Measurements from ENCODE around the gene CAMSAP2. TPM values are rescaled to one million over a fixed set of nuclear protein-coding genes. Genes with fewer than 3 reads are reported as not detected.
A peak's percentile ranks its signal among the peaks of the same experiment; 100 is the strongest.

Gene CAMSAP2
- total and polyA plus RNA-seq, 8 donors: 32.2 to 55.0 (median 48.8) TPM

DNA sequence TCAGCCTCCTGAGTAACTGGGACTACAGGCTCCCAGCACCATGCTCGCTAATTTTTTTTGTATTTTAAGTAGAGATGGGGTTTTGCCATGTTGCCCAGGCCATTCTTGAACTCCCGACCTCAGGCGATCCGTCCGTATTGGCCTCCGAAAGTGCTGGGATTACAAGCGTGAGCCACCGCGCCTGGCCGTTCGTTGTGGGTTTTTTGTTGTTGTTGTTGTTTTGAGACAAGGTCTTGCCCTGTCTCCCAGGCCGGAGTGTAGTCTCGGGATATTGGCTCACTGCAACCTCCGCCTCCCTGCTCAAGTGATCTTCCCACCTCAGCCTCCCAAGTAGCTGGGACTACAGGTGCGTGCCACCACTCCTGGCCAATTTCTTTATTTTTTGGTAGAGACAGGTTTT lies 151.3 kb downstream of the CAMSAP2 start:
- Histone ChIP-seq H3K4me3 (no peak overlapping the region), H3K36me3 (no peaks in the 10 kb centered on the region), H3K27ac (no peak overlapping the region), H3K27me3 (peaks cover 0 to 35% of the 10 kb centered on the region in 2 donors), H3K4me1 (peaks cover 11 to 34% of the 10 kb centered on the region in 2 donors), H3K9me3 (no peaks in the 10 kb centered on the region)
- no peak for DNase-seq
- TF ChIP-seq, protein P1, sequence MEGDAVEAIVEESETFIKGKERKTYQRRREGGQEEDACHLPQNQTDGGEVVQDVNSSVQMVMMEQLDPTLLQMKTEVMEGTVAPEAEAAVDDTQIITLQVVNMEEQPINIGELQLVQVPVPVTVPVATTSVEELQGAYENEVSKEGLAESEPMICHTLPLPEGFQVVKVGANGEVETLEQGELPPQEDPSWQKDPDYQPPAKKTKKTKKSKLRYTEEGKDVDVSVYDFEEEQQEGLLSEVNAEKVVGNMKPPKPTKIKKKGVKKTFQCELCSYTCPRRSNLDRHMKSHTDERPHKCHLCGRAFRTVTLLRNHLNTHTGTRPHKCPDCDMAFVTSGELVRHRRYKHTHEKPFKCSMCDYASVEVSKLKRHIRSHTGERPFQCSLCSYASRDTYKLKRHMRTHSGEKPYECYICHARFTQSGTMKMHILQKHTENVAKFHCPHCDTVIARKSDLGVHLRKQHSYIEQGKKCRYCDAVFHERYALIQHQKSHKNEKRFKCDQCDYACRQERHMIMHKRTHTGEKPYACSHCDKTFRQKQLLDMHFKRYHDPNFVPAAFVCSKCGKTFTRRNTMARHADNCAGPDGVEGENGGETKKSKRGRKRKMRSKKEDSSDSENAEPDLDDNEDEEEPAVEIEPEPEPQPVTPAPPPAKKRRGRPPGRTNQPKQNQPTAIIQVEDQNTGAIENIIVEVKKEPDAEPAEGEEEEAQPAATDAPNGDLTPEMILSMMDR (IDR thresholded peaks at IDR 0.05): no peak
- intact Hi-C loops (cut with DNase I): no loop called here
- no peak for ATAC-seq

DNA sequence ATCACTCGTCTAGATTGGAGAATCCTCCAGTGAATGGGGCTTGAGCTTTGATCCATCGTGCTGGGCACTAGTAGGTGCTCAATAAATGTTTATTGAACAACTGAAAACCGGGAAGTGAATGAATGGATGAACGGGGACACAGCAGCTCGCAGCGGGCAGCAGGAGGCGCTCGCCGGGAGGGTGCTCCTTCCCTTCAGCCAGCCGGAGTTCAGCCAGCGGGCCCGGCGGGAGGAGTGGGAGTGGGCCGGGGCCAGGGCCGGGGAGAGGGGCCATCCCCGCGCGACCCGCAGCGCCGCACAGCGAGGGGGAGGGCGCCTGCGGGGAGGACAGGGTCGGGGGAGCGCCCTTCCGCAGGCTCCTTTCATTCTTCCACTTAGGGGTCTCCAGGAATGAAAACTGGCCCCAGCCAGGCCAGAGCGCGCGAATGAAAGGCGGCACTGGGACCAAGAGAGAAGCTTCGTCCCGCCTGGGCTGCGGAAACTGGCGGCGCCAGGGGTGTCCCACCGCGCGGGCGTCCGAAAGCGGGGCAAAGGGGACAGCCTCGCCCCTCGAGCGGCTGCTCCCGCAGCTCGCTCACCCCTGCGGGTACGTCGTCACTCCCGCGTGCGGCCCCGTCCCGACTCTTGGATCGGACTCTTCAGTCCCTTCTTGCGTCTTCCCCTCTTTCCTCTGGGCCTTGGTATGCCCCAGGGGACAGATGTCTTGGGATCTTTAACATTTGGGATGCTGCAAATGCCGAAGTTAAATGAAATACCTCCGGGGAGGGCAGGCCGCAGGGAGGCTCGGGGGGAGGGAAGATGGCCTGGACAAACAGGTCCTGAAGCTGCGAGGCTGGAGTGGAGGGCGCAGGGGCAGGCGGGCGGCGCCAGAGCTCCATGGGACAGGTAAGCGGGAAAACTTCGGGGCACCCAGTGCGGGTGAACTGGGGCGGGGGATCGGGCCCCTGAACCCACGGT lies 152.4 kb downstream of the CAMSAP2 start:
- no peaks in the 10 kb centered on the region for H3K36me3 ChIP-seq
- peaks cover 11 to 34% of the 10 kb centered on the region in 2 donors for H3K4me1 ChIP-seq
- H3K27me3 ChIP-seq: peaks cover 0 to 35% of the 10 kb centered on the region in 2 donors
- peak overlapping the region; percentile 43 to 55 for H3K4me3 ChIP-seq
- intact Hi-C loops (cut with DNase I): no loop called here
- DNase-seq (peak in 3 of 4 donors; percentile 68 to 91 (median 78)), ATAC-seq (peak; percentile 54)
- no peaks in the 10 kb centered on the region for H3K9me3 ChIP-seq
- TF ChIP-seq, protein P1 (IDR thresholded peaks at IDR 0.05): peak; percentile 17 to 27
- H3K27ac ChIP-seq: no peak overlapping the region

DNA sequence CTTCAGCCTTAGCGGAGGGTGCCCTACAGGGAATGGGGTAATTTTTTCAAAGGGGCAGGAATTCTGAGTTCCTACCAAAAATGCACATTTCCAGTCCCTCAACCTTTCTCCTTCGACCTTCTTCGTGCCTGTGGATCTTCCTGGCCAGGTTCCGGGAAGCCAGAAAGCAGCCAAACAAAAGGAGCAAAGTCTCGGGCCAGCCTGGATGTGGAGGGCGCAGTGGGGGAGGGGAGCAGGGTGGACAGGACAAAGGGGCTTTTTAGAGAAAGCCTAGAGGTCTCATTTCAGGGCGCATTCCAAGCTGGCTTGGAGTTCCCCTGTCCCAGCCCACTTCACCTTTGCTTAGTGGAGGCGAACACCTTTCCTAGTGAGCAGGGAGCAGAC lies 153.1 kb downstream of the CAMSAP2 start:
- DNase-seq (no peak), ATAC-seq (no peak)
- Histone ChIP-seq H3K36me3 (no peaks in the 10 kb centered on the region), H3K27me3 (peaks cover 0 to 35% of the 10 kb centered on the region in 2 donors), H3K9me3 (no peaks in the 10 kb centered on the region), H3K4me3 (peak overlapping the region; percentile 43 to 55), H3K27ac (no peak overlapping the region), H3K4me1 (peaks cover 11 to 34% of the 10 kb centered on the region in 2 donors)
- intact Hi-C loops (cut with DNase I): no loop called here
- TF ChIP-seq, protein P1 (IDR thresholded peaks at IDR 0.05): no peak

DNA sequence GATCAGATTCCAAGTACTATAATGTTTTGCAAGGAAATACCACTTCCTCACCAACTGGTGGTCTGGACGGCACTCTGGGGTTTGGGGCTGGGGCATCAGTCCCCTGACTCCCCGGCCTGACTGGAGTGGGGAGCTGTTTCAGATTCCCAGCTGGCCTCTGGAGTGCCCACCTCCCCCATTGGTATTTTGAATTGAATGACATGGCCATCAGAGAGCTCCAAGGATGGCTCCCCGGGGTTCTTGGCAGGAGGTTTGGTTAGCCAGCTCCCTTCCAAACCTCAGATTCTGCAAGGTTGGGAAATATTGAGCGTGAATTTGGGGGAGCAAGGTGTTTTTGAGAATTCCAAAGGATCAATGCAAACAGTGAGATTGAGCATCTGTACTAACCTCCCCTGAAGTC lies 153.9 kb downstream of the CAMSAP2 start:
- DNase-seq (no peak), ATAC-seq (no peak)
- intact Hi-C loops (cut with DNase I): no loop called here
- Histone ChIP-seq H3K9me3 (no peaks in the 10 kb centered on the region), H3K4me3 (no peak overlapping the region), H3K27ac (no peak overlapping the region), H3K36me3 (no peaks in the 10 kb centered on the region), H3K27me3 (peaks cover 0 to 35% of the 10 kb centered on the region in 2 donors), H3K4me1 (peaks cover 11 to 34% of the 10 kb centered on the region in 2 donors)
- TF ChIP-seq, protein P1 (IDR thresholded peaks at IDR 0.05): no peak

DNA sequence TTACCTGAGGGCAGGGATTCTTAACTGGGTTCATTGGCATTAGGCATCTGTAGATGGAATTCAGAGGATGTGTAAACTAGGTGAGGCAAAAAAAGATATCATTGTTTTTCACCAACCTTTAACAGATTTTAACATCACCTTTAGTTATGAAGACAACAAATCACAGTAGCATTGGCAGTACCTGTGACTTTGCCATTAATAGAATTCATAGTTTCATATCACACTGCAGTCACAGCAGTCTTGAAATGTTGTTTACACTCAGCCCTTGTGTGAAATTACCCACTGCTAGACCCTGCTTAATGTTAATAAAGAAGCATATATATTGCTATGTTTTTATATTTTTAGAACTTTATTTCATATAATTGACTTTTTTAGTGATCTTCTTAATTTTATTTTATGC lies 154.3 kb downstream of the CAMSAP2 start:
- Histone ChIP-seq H3K9me3 (no peaks in the 10 kb centered on the region), H3K4me3 (no peak overlapping the region), H3K4me1 (peaks cover 11 to 30% of the 10 kb centered on the region in 2 donors), H3K27ac (no peak overlapping the region), H3K36me3 (no peaks in the 10 kb centered on the region), H3K27me3 (peaks cover 0 to 35% of the 10 kb centered on the region in 2 donors)
- no peak for DNase-seq
- intact Hi-C loops (cut with DNase I): no loop called here
- no peak for ATAC-seq
- TF ChIP-seq, protein P1 (IDR thresholded peaks at IDR 0.05): no peak
